ENCODE data around the gene GJB6. TPM values are rescaled to one million over a fixed set of nuclear protein-coding genes. Genes with fewer than 3 reads are reported as not detected.

The GJB6 gene
- total RNA-seq, 1 experiment from 2014 or later, result 0.84 TPM

DNA sequence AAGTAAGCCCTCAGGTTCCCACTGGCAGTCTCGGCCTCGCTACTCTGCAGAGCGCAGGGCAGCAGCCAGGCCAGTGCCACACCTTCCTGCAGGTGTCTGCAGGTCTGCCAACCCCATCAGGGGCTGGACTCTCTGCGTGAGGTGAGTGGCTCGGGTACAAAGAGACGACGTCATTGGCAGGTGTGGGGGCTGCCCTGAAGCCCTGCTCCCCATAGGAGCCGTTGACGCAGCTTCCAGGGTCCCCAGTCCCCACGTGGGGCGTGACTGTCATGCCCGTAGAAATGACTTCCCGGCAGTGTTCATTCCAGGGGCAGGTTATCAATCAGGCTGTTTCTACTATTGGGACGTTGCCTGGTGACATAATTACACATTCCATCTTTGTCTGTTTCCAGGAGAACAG, 15.3 kb upstream of the GJB6 start:
- POLR2A ChIA-PET (ENCODE audit: unreplicated experiment), result no interaction called here
- no peaks in the 10 kb centered on the region for H3K4me1 ChIP-seq (ENCODE audit: insufficient read depth, low read length)
- DNase-seq, result no peak
- no peaks in the 10 kb centered on the region for H3F3A ChIP-seq (ENCODE audit: low read length, unreplicated experiment)
- H3K4me2 ChIP-seq (ENCODE audit: low read length), result no peak overlapping the region
- no peak overlapping the region for H2AFZ ChIP-seq (ENCODE audit: low read length)
- no peaks in the 10 kb centered on the region for H3K27me3 ChIP-seq (ENCODE audit: low read length)
- intact Hi-C loops (cut with micrococcal nuclease), result no loop called here
- H3K36me3 ChIP-seq (ENCODE audit: low read depth, low read length), result no peaks in the 10 kb centered on the region
- H3K27ac ChIP-seq (ENCODE audit: low read length), result no peak overlapping the region
- H4K20me1 ChIP-seq (ENCODE audit: low read length), result no peaks in the 10 kb centered on the region
- TF ChIP-seq EZH2 (IDR thresholded peaks at IDR 0.05; ENCODE audit: low read length, unreplicated experiment) (no peak), EZH2phosphoT487 (IDR thresholded peaks at IDR 0.05; ENCODE audit: borderline replicate concordance, low read length) (no peak)
- TF ChIP-seq, protein P1, sequence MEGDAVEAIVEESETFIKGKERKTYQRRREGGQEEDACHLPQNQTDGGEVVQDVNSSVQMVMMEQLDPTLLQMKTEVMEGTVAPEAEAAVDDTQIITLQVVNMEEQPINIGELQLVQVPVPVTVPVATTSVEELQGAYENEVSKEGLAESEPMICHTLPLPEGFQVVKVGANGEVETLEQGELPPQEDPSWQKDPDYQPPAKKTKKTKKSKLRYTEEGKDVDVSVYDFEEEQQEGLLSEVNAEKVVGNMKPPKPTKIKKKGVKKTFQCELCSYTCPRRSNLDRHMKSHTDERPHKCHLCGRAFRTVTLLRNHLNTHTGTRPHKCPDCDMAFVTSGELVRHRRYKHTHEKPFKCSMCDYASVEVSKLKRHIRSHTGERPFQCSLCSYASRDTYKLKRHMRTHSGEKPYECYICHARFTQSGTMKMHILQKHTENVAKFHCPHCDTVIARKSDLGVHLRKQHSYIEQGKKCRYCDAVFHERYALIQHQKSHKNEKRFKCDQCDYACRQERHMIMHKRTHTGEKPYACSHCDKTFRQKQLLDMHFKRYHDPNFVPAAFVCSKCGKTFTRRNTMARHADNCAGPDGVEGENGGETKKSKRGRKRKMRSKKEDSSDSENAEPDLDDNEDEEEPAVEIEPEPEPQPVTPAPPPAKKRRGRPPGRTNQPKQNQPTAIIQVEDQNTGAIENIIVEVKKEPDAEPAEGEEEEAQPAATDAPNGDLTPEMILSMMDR (conservative IDR thresholded peaks at IDR 0.05; ENCODE audit: low read depth, low read length), result no peak
- CTCF ChIA-PET, result no interaction called here
- H3K9me3 ChIP-seq (ENCODE audit: low read length), result no peaks in the 10 kb centered on the region
- BruUV-seq (replicated peaks), result no TSS peak
- no peak for ATAC-seq
- no peaks in the 10 kb centered on the region for H3K79me2 ChIP-seq (ENCODE audit: low read length)
- no peaks in the 10 kb centered on the region for H3K9me2 ChIP-seq (replicated peaks; ENCODE audit: low read length)
- H3K4me3 ChIP-seq (ENCODE audit: low read length), result no peak overlapping the region
- no peak overlapping the region for H3K9ac ChIP-seq (ENCODE audit: low read length)

- CTCF ChIA-PET, result no interaction called here
- Histone ChIP-seq H3K4me3 (ENCODE audit: low read length) (no peak overlapping the region), H3K4me1 (ENCODE audit: insufficient read depth, low read length) (no peaks in the 10 kb centered on the region), H2AFZ (ENCODE audit: low read length) (no peak overlapping the region), H4K20me1 (ENCODE audit: low read length) (no peaks in the 10 kb centered on the region), H3K9me3 (ENCODE audit: low read length) (no peaks in the 10 kb centered on the region), H3K79me2 (ENCODE audit: low read length) (no peaks in the 10 kb centered on the region), H3K4me2 (ENCODE audit: low read length) (no peak overlapping the region), H3K36me3 (ENCODE audit: low read depth, low read length) (no peaks in the 10 kb centered on the region), H3K9ac (ENCODE audit: low read length) (no peak overlapping the region), H3K27ac (ENCODE audit: low read length) (no peak overlapping the region), H3K9me2 (replicated peaks; ENCODE audit: low read length) (no peaks in the 10 kb centered on the region), H3K27me3 (ENCODE audit: low read length) (no peaks in the 10 kb centered on the region), H3F3A (ENCODE audit: low read length, unreplicated experiment) (no peaks in the 10 kb centered on the region)
- no peak for ATAC-seq
- POLR2A ChIA-PET (ENCODE audit: unreplicated experiment), result no interaction called here
- intact Hi-C loops (cut with micrococcal nuclease), result no loop called here
- BruUV-seq (replicated peaks), result no TSS peak
- no peak for DNase-seq
- TF ChIP-seq EZH2phosphoT487 (IDR thresholded peaks at IDR 0.05; ENCODE audit: borderline replicate concordance, low read length) (no peak), EZH2 (IDR thresholded peaks at IDR 0.05; ENCODE audit: low read length, unreplicated experiment) (no peak)
- TF ChIP-seq, protein P1 (conservative IDR thresholded peaks at IDR 0.05; ENCODE audit: low read depth, low read length), result no peak
Observed at GRCh38 chr13:20241593-20241992, 9.5 kb upstream of the GJB6 start.

DNA sequence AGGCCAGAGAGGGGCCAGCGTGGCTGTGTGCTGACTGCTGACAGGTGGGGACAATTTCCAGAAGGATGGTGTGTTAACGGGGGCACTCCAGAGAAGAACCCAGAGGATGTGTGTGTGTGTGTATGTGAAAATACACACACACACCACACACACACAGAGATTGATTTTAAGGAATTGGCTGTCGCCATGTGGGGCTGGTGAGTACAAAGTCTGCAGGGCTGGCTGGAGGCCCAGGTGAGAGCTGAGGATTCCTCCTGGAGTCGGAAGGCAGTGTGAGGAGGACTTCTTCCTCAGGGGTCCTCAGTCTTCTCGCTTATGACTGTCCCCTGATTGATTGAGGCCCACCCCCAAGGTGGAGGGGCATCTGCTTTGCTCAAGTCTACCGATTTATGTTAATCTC, 7.6 kb upstream of the GJB6 start:
- DNase-seq, result no peak
- Histone ChIP-seq H3K4me1 (ENCODE audit: insufficient read depth, low read length) (no peaks in the 10 kb centered on the region), H3K9me3 (ENCODE audit: low read length) (no peaks in the 10 kb centered on the region), H3K9me2 (replicated peaks; ENCODE audit: low read length) (no peaks in the 10 kb centered on the region), H3F3A (ENCODE audit: low read length, unreplicated experiment) (no peaks in the 10 kb centered on the region), H4K20me1 (ENCODE audit: low read length) (no peaks in the 10 kb centered on the region), H3K4me2 (ENCODE audit: low read length) (no peak overlapping the region), H3K27ac (ENCODE audit: low read length) (no peak overlapping the region), H2AFZ (ENCODE audit: low read length) (no peak overlapping the region), H3K36me3 (ENCODE audit: low read depth, low read length) (no peaks in the 10 kb centered on the region), H3K4me3 (ENCODE audit: low read length) (no peak overlapping the region), H3K27me3 (ENCODE audit: low read length) (no peaks in the 10 kb centered on the region), H3K79me2 (ENCODE audit: low read length) (no peaks in the 10 kb centered on the region), H3K9ac (ENCODE audit: low read length) (no peak overlapping the region)
- BruUV-seq (replicated peaks), result no TSS peak
- ChIA-PET CTCF (no interaction called here), POLR2A (ENCODE audit: unreplicated experiment) (no interaction called here)
- ATAC-seq, result no peak
- TF ChIP-seq EZH2 (IDR thresholded peaks at IDR 0.05; ENCODE audit: low read length, unreplicated experiment), result no peak
- no peak for TF ChIP-seq EZH2phosphoT487 (IDR thresholded peaks at IDR 0.05; ENCODE audit: borderline replicate concordance, low read length)
- TF ChIP-seq, protein P1 (conservative IDR thresholded peaks at IDR 0.05; ENCODE audit: low read depth, low read length), result no peak
- intact Hi-C loops (cut with micrococcal nuclease), result no loop called here
